Myocyte (in vitro differentiated cells): Measurements from ENCODE around the gene PDCD1. TPM values are rescaled to one million over a fixed set of nuclear protein-coding genes. Genes with fewer than 3 reads are reported as not detected.
A peak's percentile ranks its signal among the peaks of the same experiment; 100 is the strongest.
"Not testable (repeated sequence)": the region's sequence is repeated elsewhere in the genome, so short reads cannot be mapped to it uniquely, and the experiment has no call there.

Experiments
- DNase-seq: peaks from one replicate; pipeline ENCODE4 v3.0.0-alpha.2; 2012; ENCODE audit warnings: low read depth
- total RNA-seq: library from RNA; depleted of rRNA; stranded (reverse); fragments of >200 nt; gene quantifications from 2 replicates; pipeline ENCODE4 v1.2.3, GENCODE V29; 2014

Gene PDCD1
- total RNA-seq, 1 donor from 2014 or later = not detected

DNA sequence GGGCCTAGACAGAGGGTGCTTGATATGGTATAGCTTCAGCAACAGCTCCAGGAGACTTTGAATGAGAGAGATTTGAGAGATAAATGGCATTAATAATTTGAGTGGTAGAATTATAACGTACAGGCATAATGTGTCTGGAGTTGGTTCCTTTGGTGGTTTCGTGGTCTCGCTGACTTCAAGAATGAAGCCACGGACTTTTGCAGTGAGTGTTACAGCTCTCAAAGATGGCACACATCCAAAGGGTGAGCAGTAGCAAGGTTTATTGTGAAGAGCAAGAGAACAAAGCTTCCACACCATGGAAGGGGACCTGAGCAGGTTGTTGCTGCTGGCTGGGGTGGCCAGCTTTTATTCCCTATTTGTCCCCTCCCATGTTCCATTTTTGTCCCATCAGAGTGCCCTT lies 23.1 kb downstream of the PDCD1 start:
- DNase-seq = peak; percentile 49

DNA sequence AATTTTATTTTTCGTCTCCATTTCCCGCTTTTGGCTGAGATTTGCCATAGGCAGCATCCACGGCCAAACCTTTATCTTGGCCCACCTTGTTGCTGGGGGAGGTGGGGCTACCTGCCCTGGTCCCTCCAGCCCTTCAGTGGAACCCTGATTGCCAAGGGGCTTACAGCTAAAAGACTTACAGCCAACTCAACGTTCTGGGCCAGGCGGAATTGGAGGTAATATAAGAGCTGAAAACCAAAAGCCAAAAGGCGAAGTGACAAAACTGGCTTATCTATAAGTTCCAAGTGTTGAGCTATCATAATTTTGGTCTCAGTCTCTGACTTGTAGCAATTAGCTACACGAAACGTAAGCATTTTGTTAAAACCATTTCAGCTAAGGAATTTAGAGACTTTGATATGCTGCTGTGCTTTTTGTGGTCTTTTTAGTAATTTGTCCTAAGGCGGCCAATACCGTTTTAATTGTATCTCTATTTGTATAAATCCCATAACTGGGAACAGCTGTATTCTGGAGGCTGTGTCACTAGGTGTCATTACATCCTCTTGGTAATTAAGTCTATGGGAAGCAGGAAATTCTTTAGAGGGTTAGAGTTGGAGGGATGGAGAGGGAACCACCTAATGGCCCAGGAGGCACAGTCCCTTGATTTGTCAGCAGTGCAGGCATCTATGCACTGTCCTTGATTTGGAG lies 24.0 kb downstream of the PDCD1 start:
- no peak for DNase-seq

DNA sequence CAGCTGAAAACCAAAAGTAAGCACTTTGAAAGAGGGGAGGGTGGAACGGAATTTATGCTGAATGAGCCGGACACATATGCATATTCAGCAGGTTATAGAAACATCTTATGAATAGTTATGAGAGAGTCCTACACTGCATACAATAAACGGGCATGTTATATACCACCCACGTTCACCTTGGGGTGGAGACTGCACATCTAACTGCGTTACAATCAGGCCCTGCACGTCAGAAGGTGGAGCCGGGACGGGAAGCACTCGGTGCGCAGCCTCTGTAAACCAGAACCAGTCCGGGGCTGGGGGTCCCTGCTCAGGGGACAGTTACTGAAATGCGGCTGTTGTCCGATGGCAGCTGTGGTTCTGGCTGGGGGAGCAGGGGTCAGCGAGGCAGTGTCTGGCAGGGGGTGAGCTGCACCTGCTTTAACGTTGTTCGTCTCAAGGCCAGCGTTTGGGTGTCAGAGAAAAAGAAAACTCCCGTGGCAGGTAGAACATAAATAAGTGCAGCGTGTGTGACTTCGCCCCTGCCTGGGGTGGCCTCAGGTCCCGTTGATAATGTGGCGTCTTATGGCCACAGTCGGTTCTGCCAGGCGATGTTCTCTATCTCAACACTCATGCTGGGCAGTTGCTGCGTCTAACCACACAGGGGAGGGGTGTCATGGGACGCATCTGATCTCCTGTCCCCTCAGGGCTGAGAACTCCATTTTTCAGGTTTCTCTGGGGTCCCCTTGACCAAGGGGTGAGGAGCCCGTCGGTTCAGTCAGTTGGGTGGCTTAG lies 24.8 kb downstream of the PDCD1 start:
- not testable (repeated sequence) for DNase-seq

DNA sequence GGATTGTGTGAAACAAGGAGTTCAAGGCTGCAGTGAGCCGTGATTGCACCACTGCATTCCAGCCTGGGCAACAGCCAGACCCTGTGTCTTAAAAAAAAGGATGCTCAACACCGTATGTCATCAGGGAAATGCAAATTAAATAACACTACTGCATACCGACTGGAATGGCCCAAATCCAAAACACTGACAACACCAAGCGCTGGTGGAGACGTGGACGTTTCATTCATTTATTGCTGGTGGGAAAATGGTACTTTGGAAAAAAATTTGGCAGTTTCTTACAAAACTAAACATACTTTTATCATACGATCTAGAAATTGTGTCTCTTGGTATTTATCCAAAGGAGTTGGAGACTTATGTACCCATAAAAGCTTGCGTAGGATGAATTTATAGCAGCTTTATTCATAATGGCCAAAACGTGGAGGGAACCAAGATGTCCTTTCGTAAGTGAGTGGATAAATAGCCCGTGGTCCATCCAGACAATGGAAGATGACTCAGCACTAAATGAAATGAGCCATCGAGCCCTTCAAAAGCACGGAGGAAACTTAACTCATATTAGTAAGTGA lies 25.5 kb downstream of the PDCD1 start:
- no peak for DNase-seq

DNA sequence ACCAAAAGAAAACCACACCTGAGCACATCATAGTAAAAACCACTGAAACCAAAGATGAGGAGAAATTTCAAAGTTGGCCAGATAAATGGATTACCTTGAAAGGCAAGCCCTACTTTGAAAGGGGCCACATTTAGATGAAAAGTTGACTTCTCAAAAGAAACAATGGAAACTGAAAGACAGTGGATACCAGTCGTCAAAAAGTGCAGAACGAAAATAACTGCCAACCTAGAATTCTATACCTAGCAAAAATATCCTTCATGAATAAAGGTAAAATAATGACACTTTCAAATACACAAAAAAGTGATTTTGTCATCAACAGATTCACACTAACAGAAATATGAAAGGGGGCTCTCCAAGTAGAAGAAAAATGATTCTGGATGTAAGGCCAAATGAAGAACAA lies 31.3 kb downstream of the PDCD1 start:
- DNase-seq = no peak

DNA sequence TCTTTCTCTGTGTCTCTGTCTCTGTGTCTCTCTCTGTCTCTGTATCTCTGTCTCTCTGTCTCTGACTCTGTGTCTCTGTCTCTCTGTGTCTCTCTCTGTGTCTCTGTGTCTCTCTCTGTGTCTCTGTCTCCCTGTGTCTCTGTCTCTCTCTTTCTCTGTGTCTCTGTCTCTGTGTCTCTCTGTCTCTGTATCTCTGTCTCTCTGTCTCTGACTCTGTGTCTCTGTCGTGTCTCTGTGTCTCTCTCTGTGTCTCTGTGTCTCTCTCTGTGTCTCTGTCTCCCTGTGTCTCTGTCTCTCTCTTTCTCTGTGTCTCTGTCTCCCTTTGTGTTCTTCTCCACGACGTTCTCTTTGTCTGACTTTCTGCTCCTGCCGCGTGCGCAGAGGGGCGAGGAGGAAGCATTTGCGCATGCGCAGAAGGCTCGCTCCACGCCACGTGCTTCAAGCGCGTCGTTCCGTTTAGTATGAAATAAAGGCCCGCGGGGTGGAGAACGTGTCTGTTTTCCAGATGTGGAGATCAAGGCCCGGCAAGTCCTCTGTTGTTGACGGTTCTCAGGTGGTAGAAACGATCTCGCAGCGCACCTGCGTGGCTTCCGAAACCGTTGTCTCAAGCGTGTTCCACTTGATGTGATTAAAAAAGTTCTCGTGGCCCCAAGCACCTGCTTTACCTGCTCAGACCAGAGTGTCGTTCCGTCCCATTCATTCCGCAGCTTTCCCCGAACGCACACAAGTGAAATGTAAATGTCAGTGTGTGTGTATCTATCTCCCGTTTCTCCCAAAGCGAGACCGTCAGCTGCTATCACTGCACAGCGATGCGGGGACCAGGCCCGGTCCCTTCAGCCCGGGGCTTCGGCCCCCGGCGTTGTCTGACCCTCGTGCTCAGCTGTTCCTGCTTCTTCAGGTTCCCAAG lies 34.9 kb downstream of the PDCD1 start:
- not testable (repeated sequence) for DNase-seq

DNA sequence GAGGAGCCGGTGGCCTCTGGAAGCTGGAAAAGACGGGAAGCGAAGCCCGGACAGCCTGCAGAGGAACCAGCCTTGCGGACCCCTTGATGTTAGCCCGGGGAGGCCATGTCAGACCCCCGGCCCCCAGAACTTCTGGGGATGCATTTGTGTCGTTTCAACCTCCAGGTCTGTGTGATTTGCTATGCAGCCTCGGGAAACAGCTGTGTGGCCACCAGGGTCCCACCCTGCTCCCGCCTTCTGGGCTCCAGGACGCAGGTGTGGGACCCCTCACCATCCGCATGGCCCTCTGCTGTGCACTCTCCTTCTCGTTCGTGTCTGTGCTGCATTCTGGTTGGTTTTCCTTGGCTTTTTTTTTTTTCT lies 36.5 kb downstream of the PDCD1 start:
- DNase-seq = no peak

DNA sequence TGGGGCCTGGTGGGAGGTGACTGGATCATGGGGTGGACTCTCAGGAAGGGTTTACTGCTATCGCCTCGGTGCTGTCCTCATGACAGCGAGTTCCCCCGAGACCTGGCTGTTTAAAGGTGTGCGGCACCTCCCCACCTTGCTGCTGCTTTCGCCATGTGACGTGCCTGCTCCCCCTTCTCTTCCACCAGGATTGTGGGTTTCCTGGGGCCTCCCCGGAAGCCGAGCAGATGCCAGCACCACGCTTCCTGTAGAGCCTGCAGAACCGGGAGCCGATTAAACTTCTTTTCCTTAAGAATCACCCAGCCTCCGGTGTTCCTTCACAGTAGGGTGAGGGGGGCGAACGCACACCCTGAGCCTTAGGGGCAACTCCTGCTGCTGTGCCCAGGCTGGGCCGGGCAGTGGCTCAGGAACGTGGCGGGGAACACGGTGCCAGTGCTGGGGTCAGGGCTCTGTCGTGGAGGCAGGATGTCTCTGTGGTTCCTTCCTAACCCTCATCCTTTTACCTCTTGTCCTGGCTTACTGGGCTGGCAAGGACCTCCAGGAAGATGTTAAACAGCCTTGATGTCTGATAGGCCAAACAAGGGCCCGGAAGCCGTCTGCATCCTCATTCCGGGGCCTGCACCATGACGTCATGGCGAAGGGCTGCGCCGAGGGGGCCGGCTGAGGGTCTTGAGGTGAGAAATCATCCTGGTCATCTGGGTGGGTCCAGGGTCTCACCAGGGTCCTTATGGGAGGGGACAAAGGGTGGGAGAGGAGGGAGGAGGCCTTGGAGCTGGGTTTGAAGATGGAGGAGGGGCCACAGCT lies 37.0 kb downstream of the PDCD1 start:
- DNase-seq = no peak

DNA sequence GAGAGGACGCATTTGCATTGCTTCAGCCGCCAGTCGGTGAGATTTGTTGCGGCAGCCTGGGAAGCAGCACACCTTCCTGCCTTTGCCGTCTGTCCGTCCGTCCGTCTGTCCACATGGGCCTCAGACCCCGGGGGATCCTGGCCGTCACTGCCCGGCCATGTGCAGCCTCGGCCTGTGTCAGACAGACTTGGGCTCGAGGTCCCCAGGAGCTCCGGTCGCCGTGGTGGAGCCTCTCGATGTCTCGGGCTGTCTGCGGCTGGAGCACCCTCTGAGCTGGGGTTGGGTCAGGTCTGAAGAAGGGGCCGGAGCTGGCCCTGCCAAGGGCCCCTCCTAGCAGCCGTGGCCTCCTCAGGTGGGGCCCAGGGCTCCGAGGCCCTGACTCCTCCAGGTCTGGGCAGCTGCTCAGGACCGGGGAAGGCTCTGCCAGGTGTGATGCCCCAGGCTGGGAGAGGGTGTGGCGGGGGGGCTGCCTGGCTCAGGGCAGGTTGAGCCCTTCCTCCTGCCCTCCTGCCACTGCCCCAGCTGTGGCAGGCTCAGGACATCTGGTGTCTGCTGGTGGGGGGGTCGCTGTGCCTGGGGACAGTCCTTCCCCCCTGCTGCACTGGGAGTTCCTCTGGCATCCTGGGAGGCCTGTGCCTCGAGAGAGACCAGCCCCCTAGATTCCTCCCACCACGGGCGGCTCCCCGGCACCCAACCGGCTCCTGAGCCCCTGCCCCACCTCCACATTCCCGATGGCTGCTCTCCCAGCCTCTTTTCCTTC lies 37.9 kb downstream of the PDCD1 start:
- no peak for DNase-seq

DNA sequence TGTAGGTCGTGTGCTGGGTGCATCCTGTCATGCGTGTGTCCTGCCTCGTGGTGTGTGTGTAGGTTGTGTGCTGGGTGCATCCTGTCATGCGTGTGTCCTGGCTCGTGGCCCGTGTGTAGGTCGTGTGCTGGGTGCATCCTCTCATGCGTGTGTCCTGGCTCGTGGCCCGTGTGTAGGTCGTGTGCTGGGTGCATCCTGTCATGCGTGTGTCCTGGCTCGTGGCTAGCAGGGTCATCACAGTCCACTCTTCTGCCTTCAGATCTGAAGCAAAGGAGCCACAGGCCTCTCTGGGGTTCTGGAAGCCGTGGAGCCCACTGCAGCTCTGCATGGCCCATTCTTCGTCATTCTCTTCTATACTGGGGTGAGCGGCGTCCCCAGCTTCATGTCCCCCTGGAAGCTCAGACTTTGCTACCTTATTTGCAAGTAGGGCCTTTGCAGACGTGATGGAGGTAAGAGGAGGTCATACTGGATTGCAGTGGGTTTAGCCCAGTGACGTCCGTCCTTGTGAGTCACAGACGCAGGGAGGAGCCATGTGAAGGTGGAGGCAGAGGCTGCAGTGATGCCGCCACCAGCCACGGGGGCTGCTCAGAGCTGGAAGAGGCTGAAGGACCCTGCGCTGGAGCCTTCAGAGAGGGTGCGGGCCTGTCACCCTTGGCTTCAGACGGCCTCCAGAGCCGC lies 38.6 kb downstream of the PDCD1 start:
- DNase-seq = not testable (repeated sequence)

DNA sequence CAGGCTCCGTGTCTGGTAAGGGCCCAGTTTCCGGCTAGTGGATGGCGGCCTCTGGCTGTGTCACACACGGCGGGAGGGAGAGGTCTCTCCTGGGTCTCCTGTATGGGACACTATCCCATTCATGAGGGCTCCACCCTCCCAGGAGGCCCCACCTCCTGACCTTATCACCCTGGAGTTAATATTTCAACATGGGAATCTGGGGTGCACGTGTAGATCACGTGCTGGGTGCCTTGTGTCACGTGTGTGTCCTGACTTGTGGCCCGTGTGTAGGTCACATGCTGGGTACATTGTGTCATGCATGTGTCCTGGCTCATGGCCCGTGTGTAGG lies 39.8 kb downstream of the PDCD1 start:
- DNase-seq = no peak

DNA sequence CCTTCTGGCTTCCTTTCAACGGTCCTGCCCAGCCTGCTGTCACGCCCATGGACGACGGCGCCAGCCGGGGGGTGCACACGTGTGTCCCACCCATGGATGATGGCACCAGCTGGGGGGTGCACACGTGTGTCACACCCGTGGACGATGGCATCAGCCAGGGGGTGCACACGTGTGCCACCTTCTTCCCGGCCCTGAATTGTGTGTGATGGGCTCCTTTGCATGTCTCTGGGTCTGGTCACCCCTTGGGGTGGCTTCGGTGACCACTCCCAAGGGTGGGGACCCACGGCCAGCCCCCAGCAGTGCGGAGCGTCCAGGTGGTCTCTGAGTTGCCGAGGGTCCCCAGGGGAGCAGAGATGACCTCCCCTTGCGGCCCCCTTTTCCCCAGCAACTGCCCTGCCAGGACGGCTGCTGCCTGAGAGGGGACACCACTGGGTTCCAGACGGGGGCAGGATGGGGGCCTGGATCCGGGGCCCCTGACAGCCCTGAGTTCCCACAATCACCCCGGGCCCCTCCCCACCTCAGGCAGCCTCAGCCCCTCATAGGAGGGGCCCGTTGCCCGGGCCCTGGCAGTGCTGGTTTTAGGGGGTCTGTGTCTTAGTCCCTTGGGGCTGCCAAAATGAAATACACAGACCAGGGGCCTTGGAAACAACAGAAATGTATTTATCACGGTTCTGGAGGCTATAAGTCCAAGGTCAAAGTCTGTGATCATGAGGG lies 40.3 kb downstream of the PDCD1 start:
- no peak for DNase-seq

DNA sequence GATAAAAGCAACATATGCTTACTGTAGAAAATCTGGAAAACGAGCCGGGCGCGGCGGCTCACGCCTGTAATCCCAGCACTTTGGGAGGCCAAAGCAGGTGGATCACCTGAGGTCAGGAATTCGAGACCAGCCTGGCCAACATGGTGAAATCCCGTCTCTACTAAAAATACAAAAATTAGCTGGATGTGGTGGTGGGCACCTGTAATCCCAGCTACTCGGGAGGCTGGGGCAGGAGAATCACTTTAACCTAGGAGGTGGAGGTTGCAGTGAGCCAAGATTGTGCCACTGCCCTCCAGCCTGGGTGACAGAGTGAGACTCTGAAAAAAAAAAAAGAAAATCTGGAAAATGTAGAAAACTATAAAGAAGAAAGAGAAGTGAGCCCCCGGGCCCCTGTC lies 40.9 kb downstream of the PDCD1 start:
- DNase-seq = not testable (repeated sequence)

DNA sequence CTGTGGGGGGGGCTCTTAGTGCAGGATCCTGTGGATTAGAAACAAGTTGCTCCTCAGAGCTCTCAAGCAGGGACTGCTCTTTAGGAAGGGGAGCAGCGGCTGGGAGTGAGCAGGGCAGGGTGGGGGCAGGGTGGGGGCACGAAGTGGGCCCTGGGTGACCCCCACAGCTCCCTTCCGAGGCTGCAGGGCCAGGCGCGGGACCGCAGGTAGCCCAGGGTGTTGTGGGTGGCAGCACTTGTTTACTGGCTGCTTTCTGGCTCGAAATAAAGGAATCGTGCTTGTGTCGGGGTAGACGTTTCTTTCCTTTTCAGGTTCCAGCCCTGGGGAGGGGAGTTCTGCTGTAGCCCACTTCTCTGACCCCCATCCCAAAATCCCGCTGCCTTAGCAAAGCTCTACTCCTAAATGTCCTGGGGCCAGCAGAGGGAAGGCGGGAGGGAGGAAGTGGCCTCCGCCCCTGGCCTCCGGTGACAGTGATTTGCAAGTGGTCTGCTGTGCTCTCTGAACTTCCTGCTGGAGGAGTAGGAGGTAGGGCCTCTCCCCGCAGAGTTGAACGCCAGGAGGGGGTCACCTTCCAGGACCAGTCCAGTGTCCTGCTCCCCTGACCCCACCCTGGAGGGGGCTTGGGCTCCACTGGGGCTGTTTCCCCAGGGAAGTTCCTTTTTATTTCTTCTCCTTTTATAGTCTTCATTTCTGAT lies 41.4 kb downstream of the PDCD1 start:
- no peak for DNase-seq

DNA sequence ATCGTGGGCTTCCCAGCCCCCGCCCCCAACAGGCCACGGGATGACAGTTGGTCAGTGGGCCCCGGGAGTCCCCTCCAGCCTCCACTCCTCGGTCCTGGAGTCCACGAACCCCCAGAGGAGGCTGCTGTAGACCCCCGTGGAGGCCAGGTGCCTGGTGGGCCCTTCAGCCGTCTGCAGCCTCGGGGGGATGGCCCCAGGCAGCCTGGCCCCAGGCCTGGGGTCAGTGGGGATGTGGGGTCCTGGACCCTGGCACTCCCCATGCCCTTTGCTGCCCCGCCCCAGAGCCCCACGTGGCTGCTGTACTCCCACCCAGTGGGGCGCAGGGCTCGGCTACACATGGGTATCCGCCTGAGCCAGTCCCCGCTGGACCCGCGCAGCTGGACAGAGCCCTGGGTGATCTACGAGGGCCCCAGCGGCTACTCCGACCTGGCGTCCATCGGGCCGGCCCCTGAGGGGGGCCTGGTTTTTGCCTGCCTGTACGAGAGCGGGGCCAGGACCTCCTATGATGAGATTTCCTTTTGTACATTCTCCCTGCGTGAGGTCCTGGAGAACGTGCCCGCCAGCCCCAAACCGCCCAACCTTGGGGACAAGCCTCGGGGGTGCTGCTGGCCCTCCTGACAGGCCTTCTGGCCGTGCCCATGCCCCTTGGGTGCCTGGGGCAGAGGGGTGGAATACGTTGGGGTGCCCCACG lies 42.1 kb downstream of the PDCD1 start:
- DNase-seq = no peak

DNA sequence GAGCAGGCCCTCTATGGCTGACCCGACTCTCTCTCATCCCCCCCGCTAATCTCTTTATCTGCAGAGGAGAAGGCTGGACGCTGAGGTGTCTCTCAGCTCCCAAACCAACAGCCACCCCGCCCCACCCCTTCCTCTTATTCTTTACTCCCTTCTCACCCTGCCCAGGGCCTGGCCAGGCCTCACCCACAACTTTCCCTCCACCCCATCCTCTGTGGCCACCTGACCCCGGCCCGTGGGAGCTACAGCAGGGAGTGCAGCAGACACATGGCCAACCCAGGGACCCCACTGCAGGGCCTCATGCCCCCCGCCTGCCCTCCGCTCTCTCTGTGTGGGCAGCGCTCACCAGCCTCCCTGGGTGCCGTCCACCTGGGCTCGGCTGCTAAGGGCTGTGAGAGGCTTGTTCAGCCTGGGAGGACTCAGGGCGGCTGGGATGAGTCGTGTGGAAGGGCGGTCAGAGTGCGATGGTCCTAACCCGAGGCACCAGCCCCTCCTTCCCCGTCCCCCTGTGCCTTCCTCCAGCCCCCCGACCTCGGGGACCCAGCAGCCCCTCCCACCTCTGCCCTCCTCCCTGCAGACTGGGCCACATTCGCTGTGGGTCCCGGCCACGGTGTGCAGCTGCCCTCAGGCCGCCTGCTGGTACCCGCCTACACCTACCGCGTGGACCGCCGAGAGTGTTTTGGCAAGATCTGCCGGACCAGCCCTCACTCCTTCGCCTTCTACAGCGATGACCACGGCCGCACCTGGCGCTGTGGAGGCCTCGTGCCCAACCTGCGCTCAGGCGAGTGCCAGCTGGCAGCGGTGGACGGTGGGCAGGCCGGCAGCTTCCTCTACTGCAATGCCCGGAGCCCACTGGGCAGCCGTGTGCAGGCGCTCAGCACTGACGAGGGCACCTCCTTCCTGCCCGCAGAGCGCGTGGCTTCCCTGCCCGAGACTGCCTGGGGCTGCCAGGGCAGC lies 42.9 kb downstream of the PDCD1 start:
- DNase-seq = no peak
